RWPE1 (cell line): Measurements from ENCODE around the gene NOPCHAP1.

Experiments used
- CTCF ChIA-PET: fragments of 350-600 bp; sonication (Branson Sonifier 250); formaldehyde crosslinking; extraction: SDS; loops from one replicate; lab custom pipeline; 2021; lab: Yijun Ruan, JAX
- POLR2A ChIA-PET: fragments of 400-600 bp; formaldehyde crosslinking; extraction: SDS; loops from one replicate; lab custom pipeline; 2020; ENCODE audit warnings: antibody characterized with exemption; ENCODE audit not compliant: low non-redundant PET; lab: Yijun Ruan, JAX
- DNase-seq: peaks from one replicate; pipeline ENCODE4 v3.0.0; 2012; ENCODE audit warnings: low spot score
- H3K27ac ChIP-seq: fragments of 450-650 bp; 2 replicates; pipeline ENCODE4 v1.5.1; 2017
- TF ChIP-seq, protein P1 (sequence below): fragments of 450-650 bp; conservative IDR thresholded peaks from 2 replicates; pipeline ENCODE4 v1.5.1; 2017; ENCODE audit warnings: low read depth, mild to moderate bottlenecking

NOPCHAP1 gene

DNA sequence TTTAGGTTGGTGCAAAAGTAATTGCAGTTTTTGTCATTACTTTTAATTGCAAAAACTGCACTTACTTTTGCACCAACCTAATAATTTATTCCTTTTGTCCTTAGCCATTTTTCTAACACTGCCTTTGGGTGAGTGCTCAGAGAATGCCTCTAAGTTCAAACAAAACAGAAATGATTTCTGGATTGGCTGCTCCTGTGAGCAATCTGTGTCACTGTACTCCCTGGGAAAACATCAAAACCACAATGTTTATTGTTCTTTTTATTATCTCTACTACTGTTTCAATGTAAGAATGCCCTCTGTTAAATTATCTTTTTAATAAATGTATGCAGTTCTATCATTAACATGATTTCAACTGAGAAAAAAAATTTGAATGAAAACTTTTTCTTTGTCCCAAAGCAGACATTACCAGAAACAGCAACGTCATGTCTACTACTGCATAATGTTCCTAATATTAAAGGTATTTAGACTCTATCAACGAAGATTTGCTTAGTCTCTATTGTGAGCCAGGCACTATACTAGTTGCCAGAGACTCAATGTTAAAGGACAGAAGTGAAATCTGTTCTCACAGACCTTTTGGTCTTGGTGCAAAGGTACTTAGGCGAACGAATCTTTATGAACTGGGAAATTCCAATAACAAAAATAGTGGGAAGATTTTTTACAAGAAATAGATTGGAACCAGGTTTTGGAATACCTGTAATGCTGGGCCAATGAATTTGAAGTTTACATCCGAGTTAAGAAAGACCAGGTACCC, 34.2 kb upstream of the NOPCHAP1 start:
- no peak overlapping the region for H3K27ac ChIP-seq
- CTCF ChIA-PET = no interaction called here
- TF ChIP-seq, protein P1, sequence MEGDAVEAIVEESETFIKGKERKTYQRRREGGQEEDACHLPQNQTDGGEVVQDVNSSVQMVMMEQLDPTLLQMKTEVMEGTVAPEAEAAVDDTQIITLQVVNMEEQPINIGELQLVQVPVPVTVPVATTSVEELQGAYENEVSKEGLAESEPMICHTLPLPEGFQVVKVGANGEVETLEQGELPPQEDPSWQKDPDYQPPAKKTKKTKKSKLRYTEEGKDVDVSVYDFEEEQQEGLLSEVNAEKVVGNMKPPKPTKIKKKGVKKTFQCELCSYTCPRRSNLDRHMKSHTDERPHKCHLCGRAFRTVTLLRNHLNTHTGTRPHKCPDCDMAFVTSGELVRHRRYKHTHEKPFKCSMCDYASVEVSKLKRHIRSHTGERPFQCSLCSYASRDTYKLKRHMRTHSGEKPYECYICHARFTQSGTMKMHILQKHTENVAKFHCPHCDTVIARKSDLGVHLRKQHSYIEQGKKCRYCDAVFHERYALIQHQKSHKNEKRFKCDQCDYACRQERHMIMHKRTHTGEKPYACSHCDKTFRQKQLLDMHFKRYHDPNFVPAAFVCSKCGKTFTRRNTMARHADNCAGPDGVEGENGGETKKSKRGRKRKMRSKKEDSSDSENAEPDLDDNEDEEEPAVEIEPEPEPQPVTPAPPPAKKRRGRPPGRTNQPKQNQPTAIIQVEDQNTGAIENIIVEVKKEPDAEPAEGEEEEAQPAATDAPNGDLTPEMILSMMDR = no peak
- DNase-seq = no peak
- POLR2A ChIA-PET = no interaction called here

GRCh38 chr12:104952816-104953215, 33.3 kb upstream of the NOPCHAP1 start:
- H3K27ac ChIP-seq = no peak overlapping the region
- no peak for DNase-seq
- POLR2A ChIA-PET = no interaction called here
- CTCF ChIA-PET = no interaction called here
- TF ChIP-seq, protein P1 = no peak

DNA sequence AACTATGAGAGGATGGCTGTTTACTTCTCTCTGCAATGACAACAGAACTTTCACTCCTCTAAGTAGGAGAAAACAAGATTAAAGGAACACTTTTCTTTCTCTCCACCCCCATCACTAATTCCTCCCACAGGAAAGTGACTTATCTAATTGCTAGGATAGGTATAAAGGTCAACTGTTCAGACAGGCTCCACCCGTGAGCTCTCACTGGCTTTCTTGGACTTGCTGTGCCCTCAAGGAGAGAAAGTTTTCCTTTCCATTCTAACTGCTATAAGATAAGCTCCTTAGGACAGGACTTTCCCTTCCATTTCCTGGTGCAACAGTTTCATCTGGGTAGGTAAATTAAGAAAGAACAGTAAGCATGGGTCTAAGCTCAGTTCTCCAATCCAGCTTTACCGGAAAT, 32.8 kb upstream of the NOPCHAP1 start:
- H3K27ac ChIP-seq = no peak overlapping the region
- ChIA-PET CTCF (no interaction called here), POLR2A (no interaction called here)
- no peak for DNase-seq
- TF ChIP-seq, protein P1 = no peak

GRCh38 chr12:104955703-104956102, 30.4 kb upstream of the NOPCHAP1 start:
- TF ChIP-seq, protein P1 = no peak
- CTCF ChIA-PET = no interaction called here
- POLR2A ChIA-PET = no interaction called here
- DNase-seq = no peak
- H3K27ac ChIP-seq = no peak overlapping the region

- CTCF ChIA-PET = interaction anchor here (1.1 kb wide), 1 partner anchor 576 kb away, joined by 5 read pairs; no protein-coding TSS in a partner anchor
- no peak for DNase-seq
- H3K27ac ChIP-seq = no peak overlapping the region
- TF ChIP-seq, protein P1 = no peak
- POLR2A ChIA-PET = interaction anchor here (0.6 kb wide), 1 partner anchor 577 kb away, joined by 10 read pairs; no protein-coding TSS in a partner anchor
These were observed 29.0 kb upstream of the NOPCHAP1 start for GRCh38 chr12:104956870-104957718.

DNA sequence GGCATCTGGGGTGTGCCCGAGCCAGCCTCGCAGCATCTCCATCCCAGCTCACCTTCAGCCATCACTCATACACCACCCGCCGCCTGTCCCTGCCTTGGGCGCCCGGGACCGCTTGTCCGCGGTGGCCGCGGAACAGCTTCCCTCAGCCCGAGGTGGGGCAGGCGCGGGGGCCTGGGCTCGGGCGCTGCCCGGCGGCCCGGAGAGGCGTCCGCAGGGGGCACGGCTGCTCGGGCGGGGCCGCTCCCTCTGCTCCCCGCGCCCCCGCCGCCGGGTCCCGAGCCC, 28.5 kb upstream of the NOPCHAP1 start:
- CTCF ChIA-PET = interaction anchor here (1.0 to 1.7 kb wide), 3 partner anchors 34 to 576 kb away, joined by 3 to 5 read pairs (median 5); no protein-coding TSS in a partner anchor
- no peak for DNase-seq
- TF ChIP-seq, protein P1 = no peak
- POLR2A ChIA-PET = interaction anchor here (0.6 kb wide), 1 partner anchor 578 kb away, joined by 10 read pairs; no protein-coding TSS in a partner anchor
- no peak overlapping the region for H3K27ac ChIP-seq
